ENCODE data around the gene MSL1.

GRCh38 chr17:40177275-40177874 is 55.6 kb downstream of the MSL1 start, which contains the start of gene RAPGEFL1:
- TF ChIP-seq, protein P1, sequence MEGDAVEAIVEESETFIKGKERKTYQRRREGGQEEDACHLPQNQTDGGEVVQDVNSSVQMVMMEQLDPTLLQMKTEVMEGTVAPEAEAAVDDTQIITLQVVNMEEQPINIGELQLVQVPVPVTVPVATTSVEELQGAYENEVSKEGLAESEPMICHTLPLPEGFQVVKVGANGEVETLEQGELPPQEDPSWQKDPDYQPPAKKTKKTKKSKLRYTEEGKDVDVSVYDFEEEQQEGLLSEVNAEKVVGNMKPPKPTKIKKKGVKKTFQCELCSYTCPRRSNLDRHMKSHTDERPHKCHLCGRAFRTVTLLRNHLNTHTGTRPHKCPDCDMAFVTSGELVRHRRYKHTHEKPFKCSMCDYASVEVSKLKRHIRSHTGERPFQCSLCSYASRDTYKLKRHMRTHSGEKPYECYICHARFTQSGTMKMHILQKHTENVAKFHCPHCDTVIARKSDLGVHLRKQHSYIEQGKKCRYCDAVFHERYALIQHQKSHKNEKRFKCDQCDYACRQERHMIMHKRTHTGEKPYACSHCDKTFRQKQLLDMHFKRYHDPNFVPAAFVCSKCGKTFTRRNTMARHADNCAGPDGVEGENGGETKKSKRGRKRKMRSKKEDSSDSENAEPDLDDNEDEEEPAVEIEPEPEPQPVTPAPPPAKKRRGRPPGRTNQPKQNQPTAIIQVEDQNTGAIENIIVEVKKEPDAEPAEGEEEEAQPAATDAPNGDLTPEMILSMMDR (tag by site-specific recombination; IDR thresholded peaks at IDR 0.05): no peak
- TF ChIP-seq ZEB2 (tag by site-specific recombination; IDR thresholded peaks at IDR 0.05): no peak
- TF ChIP-seq, protein P2, sequence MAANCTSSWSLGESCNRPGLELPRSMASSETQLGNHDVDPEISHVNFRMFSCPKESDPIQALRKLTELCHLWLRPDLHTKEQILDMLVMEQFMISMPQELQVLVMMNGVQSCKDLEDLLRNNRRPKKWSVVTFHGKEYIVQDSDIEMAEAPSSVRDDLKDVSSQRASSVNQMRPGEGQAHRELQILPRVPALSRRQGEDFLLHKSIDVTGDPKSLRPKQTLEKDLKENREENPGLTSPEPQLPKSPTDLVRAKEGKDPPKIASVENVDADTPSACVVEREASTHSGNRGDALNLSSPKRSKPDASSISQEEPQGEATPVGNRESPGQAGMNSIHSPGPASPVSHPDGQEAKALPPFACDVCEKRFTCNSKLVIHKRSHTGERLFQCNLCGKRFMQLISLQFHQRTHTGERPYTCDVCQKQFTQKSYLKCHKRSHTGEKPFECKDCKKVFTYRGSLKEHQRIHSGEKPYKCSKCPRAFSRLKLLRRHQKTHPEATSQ (tag by site-specific recombination; IDR thresholded peaks at IDR 0.05): no peak
- no peak for TF ChIP-seq YY1 (tag by site-specific recombination; IDR thresholded peaks at IDR 0.05)
- no peak for TF ChIP-seq SP2 (tag by site-specific recombination; IDR thresholded peaks at IDR 0.05)
- TF ChIP-seq, protein P3, sequence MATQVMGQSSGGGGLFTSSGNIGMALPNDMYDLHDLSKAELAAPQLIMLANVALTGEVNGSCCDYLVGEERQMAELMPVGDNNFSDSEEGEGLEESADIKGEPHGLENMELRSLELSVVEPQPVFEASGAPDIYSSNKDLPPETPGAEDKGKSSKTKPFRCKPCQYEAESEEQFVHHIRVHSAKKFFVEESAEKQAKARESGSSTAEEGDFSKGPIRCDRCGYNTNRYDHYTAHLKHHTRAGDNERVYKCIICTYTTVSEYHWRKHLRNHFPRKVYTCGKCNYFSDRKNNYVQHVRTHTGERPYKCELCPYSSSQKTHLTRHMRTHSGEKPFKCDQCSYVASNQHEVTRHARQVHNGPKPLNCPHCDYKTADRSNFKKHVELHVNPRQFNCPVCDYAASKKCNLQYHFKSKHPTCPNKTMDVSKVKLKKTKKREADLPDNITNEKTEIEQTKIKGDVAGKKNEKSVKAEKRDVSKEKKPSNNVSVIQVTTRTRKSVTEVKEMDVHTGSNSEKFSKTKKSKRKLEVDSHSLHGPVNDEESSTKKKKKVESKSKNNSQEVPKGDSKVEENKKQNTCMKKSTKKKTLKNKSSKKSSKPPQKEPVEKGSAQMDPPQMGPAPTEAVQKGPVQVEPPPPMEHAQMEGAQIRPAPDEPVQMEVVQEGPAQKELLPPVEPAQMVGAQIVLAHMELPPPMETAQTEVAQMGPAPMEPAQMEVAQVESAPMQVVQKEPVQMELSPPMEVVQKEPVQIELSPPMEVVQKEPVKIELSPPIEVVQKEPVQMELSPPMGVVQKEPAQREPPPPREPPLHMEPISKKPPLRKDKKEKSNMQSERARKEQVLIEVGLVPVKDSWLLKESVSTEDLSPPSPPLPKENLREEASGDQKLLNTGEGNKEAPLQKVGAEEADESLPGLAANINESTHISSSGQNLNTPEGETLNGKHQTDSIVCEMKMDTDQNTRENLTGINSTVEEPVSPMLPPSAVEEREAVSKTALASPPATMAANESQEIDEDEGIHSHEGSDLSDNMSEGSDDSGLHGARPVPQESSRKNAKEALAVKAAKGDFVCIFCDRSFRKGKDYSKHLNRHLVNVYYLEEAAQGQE (tag by site-specific recombination; IDR thresholded peaks at IDR 0.05): no peak
- TF ChIP-seq ZNF184 (tag by site-specific recombination; IDR thresholded peaks at IDR 0.05): no peak
- TF ChIP-seq TRIM28 (IDR thresholded peaks at IDR 0.05; ENCODE audit: borderline replicate concordance, low read length): no peak
- no peak for TF ChIP-seq ZNF335 (tag by site-specific recombination; conservative IDR thresholded peaks at IDR 0.05)
- no peak for TF ChIP-seq ZNF398 (tag by site-specific recombination; IDR thresholded peaks at IDR 0.05)
- TF ChIP-seq ZNF510 (tag by site-specific recombination; IDR thresholded peaks at IDR 0.05; ENCODE audit: insufficient replicate concordance): no peak

Data from HEK293 (cell line).